Nucleus accumbens (tissue), 56 donors: ENCODE data around the gene TNXB.

Experiments used
- DNase-seq, 56 donors: peaks; one replicate each; lab custom pipeline; 2025; lab: John Stamatoyannopoulos, UW

The TNXB gene, protein sequence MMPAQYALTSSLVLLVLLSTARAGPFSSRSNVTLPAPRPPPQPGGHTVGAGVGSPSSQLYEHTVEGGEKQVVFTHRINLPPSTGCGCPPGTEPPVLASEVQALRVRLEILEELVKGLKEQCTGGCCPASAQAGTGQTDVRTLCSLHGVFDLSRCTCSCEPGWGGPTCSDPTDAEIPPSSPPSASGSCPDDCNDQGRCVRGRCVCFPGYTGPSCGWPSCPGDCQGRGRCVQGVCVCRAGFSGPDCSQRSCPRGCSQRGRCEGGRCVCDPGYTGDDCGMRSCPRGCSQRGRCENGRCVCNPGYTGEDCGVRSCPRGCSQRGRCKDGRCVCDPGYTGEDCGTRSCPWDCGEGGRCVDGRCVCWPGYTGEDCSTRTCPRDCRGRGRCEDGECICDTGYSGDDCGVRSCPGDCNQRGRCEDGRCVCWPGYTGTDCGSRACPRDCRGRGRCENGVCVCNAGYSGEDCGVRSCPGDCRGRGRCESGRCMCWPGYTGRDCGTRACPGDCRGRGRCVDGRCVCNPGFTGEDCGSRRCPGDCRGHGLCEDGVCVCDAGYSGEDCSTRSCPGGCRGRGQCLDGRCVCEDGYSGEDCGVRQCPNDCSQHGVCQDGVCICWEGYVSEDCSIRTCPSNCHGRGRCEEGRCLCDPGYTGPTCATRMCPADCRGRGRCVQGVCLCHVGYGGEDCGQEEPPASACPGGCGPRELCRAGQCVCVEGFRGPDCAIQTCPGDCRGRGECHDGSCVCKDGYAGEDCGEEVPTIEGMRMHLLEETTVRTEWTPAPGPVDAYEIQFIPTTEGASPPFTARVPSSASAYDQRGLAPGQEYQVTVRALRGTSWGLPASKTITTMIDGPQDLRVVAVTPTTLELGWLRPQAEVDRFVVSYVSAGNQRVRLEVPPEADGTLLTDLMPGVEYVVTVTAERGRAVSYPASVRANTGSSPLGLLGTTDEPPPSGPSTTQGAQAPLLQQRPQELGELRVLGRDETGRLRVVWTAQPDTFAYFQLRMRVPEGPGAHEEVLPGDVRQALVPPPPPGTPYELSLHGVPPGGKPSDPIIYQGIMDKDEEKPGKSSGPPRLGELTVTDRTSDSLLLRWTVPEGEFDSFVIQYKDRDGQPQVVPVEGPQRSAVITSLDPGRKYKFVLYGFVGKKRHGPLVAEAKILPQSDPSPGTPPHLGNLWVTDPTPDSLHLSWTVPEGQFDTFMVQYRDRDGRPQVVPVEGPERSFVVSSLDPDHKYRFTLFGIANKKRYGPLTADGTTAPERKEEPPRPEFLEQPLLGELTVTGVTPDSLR (N-terminal part only)

DNA sequence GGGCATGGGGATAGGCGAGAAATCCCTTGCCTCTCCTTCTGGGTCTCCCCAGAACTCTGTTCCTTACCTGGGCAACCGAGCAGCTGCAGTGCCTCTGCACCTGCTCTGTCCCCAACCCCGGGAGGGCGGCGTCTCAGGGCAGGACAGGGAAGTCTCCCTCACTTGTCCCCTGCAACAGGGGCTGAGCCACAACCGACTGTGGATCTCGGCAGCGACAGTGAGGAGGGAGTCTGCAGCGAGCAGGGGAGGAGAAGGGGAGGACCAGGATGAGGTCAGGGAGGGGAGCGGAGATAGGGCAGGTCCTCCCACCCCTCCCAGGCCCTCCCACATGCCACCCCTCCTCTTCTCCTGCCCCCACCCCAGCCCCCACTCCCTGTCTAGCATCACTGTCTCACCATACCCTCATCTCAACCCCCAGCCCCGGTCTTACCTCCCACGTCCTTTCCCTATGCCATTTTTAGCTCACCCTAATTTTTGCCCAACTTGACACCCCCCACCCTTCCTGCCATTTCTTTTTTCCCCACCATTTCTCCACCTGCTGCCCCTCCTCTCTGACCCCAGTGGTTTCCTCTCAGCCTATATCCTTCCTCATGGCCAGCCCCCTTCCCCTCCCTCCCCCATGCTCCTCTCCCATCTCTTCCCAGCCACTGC lies at the start of gene TNXB:
TNXB (minus strand) TSS at position 225 of the 651 bp plus-strand sequence. CDS start 11,140 bp downstream, outside the sequence.
- DNase-seq: peak in 1 of 56 donors; percentile 25

DNA sequence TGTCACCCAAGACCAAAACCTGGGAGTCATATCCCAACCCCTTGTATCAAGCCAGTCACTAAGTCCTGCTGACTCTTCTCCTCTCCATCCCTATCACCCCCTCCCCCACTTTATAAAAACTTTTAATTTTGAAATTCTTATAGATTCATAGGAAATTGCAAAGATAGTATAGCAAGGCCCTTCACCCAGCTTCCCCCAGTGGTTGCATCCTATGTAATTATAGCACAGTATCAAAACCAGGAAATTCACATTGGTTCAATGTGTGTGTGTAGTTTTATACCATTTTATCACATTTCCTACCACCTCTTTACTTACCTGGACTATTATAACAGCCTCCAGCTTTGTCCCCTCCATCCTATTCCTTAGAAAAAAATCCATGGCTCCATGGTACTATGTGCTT lies 48.9 kb upstream of the TNXB start:
- no peak for DNase-seq

DNA sequence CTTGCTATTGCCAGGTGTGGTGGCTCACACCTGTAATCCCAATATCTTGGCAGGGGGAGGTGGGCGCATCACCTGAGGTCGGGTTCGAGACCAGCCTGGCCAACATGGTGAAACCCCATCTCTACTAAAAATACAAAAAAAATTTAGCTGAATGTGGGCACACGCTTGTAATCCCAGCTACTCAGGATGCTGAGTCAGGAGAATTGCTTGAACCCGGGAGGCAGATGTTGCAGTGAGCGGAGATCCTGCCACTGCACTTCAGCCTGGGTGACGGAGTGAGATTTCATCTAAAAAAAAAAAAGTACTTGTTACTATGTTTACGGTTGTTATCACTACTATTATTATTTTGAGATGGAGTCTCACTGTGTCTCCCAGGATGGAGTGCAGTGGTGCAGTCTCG lies 47.8 kb upstream of the TNXB start:
- DNase-seq: no peak

DNA sequence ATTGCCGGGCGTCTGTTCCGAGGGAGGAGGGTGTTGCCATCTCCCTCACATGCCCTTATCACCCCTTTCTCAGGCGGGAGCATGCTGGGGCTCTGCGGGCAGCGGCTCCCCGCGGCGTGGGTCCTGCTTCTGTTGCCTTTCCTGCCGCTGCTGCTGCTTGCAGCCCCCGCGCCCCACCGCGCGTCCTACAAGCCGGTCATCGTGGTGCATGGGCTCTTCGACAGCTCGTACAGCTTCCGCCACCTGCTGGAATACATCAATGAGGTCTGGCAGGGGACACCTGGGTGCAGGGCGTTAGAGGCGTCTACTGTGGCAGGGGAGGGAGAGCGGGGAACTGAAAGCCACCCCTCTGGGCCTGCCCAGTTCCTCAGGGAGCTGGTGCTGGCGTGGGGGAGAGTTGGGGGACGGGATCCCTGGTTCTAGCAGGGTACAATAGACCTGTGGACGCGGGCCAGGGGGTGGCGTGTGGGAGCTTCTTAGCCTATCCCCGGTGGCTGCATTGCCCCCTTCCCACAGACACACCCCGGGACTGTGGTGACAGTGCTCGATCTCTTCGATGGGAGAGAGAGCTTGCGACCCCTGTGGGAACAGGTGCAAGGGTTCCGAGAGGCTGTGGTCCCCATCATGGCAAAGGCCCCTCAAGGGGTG lies 45.5 kb upstream of the TNXB start:
- peak in 38 of 56 donors; percentile 26 to 80 (median 57) for DNase-seq

DNA sequence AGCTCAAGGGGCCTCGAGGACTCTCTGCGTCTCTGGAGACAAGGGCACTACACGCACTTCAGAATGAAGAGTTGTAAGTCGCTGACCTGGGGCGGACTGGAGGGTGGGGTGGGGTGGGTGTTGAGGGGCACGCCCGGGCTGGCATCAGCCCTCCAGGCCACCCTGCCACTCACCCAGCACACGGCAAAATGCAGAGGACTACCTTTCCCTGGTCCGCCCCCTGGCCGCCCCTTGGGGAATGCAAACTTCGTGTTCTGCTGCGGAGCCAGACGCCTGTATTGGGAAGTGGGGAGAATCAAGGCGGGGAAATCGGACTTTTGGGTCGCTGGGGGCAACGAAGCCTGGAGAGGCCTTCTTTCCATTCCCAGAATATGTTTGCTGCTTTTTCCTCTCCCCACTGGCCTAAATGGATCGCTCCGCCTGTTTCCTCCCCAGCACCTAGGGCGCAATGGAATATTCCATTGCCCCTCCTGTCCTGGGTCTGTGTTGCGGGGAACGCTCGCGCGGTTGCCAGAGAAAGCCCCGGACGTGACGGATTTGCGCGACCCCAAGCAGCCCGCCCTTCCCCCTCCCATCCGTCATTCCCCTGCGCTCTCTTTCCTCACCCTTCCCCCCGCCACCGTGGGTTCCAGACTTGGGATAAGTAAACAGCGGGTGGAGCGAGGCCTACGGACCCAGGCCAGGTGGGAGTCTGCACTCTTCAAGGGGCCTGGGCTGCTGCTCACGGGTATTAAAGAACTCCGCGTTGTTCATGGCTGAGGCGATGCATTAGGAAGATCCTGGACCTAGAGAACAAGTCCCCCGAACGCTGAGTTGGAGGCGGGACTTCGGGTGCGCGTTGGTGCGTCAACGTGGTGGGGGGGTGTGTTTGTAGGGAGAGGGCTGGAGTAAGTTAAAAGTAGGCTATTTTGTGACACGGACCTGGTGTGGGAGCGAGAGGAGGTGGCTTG lies 44.7 kb upstream of the TNXB start, which contains the start of gene PPT2:
PPT2 (plus strand) TSS at position 578 of the 950 bp plus-strand sequence. CDS start 454 bp downstream, outside the sequence.
- DNase-seq: peak; percentile 41 to 96 (median 86)

DNA sequence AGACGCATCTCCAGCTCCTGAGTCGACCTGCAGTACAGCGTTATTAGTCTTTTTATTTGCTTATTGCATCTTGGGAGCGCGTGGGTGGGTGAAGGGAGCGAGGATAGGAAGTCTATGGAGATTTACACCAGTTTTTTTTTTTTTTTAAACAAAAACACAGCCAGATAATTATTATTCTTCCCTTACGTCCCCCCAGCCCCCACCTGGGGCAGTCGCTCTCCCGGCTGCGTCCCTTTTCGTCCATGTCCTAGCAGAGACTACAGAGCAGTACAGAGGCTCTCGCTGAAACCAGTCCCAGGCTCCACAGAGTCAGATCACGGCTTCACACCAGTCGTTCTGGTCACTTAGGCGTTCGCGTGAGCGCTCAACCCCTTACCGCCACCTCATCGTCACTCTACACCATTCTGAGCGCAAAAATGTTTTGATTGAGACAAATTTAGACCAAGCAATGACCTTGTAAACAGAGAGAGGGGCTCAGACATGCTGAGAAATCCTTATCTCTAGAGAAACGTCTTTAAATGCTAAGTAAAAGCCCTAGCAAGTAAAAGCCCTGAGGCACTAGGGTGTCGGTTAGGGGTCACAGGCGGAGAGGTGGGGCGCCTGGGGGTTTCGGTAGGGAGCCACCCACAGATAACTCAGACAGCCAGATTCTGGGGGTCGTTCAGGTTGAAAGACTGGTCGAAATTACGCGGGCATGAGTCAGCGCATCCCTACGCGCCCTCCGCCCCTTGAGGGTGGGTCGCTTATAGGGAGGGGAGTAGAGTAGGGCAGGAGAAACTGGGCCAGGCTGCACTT lies 43.8 kb upstream of the TNXB start:
- peak in 20 of 56 donors; percentile 7 to 60 (median 44) for DNase-seq

DNA sequence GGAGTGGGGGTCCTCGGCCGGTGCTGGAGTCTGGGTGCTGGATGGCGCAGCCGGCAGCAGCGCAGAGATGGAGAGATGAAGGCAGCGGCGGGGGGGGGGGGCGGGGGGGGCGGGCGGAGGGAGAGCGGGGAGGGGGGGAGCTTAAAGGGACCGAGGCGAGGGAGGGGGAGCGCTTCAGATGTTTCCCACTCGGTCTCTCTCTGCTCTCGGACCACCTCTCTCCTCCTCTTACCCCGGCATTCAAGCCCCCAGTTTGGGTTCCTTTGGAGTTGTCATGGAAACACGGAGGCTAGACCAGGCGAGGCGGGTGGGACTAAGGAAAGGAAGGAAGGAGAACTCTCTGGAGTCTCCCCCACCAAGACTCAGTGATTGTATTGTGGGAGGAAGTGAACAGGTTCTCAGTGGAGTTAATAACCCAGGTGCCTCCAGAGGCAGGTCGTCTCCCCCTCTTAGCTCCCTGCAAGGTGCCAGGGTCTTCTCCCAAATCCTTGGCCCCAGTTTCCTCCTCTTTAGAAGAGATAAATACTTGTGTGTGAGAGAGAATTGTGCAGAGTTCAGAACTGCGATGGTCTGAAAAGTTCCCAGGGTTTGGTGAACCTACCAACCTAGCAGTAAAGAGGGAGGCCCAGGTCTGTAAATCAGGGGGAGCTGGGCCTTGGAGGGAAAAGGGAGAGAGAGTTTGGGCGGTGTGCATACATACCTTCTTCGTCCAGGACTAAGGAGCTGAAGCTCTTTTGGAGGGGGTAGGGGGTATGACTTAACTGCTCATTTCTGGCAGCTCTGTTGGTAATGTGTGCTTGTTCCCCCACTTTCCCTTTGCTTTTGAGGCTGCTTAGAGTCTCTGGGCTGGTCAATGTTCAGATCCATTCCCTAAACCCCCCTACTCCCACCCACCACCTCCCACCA lies 43.0 kb upstream of the TNXB start, which contains the start of gene PRRT1:
PRRT1 (minus strand) TSS at position 77 of the 906 bp plus-strand sequence. CDS start 112 bp downstream, outside the sequence.
- DNase-seq: peak in 33 of 56 donors; percentile 12 to 75 (median 40)

DNA sequence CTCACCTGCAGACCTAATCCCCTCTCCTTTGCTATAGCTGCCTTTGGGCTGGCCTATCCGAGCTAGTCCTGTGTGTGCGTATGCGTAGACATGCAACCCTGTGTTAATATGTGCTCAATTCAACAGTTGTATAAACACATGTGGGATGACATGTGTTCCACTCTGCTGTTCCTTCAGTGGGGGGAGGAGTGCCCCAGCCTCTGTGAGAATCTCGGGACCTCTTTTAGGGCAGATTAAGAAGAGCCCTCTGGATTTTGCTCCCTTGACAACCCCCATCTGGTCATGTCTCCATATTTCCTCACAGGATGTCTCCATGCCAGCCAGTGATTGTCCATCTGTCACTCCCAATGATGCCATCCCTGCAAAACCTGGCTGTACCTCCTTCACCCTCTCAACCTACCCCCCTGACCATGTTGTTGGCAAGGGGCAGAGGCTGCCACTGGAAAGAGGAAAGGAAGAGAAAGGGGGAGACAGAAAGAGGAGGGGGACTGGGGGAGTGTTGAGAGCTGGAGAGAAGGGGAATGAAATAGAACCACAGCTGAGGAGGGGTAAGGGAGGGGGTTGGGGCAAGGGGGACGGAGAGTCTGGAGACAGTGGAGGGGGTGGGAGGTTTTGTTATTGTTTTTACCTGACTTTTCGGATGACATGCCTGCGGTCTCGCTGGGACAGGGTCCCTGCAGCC lies 42.2 kb upstream of the TNXB start:
- DNase-seq: peak in 17 of 56 donors; percentile 13 to 57 (median 35)

DNA sequence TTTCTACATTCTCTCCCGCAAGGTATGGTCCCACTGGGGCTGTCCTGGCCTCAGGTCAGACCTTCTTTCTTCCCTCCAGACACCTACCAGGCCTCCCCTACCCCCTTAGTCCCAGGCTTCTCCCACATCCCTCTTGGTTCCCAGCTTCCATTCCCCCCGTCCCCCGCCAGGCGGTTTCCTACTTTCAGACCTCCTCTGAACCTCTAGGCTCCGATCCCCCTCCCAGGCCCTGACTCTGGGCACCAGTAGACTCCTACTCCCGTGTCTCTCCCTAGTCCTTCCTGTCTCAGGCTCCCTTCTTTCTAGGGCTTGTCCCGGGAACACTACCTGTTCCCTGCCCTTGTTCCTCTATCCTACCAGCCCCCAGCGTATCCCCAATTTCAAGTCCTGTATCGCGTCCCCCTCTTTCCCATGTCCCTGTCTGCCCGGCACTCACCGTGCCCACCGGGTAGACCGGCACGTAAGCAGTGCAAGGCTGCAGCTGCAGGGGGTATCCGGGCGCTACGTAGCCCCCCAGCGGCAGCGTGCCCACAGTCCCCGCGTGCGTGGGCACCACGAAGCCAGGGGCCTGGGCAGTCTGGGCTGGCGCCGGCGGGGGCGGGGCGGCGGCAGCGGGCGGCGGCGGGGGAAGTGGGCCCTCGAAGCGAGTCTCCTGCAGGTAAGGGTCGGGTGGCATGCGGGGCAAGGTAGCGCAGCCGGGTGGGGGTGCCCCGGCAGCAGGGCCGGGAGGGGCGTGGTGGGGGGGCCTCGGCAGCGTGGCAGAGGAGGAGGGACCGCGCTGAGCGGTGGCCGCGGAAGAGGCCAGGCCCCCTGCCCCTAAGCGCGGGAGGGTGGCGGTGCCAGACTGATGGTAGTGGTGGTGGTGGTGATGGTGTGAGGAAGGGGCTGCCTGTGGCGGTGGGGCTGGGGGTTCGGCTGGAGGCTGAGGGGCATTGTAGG lies 41.1 kb upstream of the TNXB start:
- peak in 1 of 56 donors; percentile 10 for DNase-seq

DNA sequence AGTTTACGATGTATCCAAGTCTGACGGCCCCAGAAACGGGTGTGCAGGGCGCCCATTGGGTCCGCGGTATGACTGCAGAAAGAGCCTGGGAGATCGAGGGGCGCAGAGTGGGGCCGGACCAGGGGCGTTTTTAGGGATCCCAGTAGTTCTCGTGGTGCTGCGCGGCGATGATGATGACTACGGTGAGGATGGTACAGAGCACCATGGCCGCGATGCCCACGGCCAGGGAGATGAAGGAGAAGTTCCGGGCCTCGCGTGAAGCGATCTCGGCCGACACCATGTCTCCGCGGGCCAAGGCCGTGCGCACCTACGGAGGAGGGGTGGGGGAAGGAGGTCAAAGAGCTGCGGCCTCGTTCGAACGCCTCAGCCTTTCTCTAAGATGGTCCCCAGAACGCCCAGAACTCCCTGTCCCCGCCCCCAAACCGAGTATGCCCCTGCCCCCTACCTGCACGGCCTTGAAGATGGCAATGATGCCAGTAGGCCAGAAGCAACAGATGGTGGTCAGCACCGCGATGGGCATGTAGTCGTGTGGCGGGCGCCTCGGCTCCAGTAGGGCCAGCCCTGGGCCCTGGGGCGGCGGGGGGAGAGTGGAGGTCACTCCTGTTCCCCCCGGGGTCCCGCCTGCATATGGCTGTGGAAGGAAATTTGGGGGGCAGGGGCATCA lies 40.1 kb upstream of the TNXB start:
- no peak for DNase-seq

DNA sequence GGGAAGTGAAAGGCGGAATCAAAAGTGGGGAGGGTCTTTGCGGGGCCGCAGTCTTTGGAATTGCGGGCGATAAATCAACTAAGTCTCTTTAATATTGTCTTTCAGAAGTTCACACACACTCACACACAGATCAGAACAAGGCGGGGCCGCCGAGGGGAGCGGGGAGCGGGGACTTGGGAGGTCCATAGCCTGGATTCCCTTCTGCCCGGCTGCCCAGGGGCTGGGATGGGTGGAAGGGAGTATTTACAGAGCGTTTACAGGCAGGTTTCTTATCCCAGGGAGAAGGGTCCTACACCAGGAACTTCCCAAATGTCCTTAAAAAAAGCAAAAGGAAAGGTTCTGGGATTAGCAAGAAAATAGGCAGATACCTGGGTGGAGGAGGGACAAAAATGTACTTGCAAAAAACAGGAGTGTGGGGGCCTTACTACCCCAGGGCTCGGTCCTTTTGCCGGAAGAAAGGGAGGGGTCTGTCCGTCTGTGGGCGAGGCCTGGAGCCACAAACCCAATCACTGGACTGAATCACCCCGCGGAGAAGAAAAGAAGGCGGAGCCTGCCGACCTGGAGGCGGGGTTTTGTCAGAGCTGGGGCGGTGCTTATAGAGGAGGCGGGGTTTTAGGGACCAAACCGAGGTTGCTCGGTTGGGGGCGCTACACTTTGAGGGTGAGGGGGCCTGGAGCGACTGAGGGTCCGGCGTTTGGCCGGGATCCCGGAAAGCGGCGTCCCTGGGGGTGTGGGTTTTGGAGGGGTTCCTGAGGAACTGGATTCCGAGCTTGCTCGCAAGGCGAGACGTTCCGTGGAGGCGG lies 39.4 kb upstream of the TNXB start:
- peak in 13 of 56 donors; percentile 3 to 54 (median 26) for DNase-seq

DNA sequence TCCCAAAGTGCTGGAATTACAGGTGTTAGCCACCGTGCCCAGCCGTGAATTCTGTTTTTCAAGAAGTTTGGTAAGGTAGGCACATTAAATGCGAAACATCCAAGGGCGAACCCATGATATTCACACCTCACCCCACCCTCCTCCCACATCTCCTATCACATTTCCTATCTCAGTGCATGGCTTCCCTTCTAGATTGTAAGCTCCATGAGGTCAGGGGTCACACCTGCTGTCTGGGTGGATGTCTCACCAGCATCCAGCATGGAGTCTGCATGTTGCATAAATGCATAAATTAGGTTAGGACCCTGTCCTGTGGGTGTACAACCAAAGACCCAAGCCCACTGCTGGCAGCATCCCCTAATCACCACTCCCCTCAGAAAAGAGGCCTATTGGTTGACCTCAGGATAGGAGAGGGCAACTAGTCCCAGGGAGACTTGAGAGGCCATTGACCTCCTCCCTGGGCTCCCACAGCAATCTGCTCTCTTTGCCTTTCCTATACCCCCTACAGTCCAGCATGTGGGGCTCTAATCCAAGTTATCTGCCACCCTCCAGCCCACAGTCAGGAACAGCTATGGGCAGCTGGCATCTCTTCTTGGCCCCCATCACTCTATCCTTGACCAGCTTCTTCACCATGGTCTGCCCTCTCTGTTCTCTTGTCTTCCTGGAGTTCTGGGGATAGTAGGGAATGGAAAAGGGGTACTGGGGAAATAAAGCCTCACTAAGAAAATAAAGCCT lies 38.4 kb upstream of the TNXB start:
- DNase-seq: no peak
